Testis (tissue), 3 donors: Measurements from ENCODE around the gene RERE. TPM values are rescaled to one million over a fixed set of nuclear protein-coding genes. Genes with fewer than 3 reads are reported as not detected.
"Not testable (repeated sequence)": the region's sequence is repeated elsewhere in the genome, so short reads cannot be mapped to it uniquely, and the experiment has no call there.

Source experiments
- DNase-seq: peaks from one replicate; pipeline ENCODE4 v3.0.0-alpha.2; 2019
- H3K27ac ChIP-seq, 2 donors: fragments of 200-600 bp; sonication (generic); one replicate each; pipeline ENCODE4 v1.5.1; 2019
- H3K27me3 ChIP-seq: fragments of 200-600 bp; sonication (generic); one replicate; pipeline ENCODE4 v1.5.1; 2019
- H3K36me3 ChIP-seq: fragments of 200-600 bp; sonication (generic); one replicate; pipeline ENCODE4 v1.5.1; 2017; ENCODE audit warnings: low read depth; ENCODE audit errors: missing control alignments
- H3K4me1 ChIP-seq: fragments of 200-600 bp; sonication (generic); one replicate; pipeline ENCODE4 v1.5.1; 2019
- H3K4me3 ChIP-seq, 2 donors: fragments of 200-600 bp; sonication (generic); one replicate each; pipeline ENCODE4 v1.5.1; 2017 to 2019
- H3K9me3 ChIP-seq: fragments of 200-600 bp; sonication (generic); one replicate; pipeline ENCODE4 v1.5.1; 2017
- POLR2A ChIP-seq: fragments of 450-650 bp; IDR thresholded peaks from one replicate; pipeline ENCODE4 v1.6.1; 2017; ENCODE audit warnings: antibody characterized with exemption, mild to moderate bottlenecking, moderate library complexity
- WGBS, 2 donors: methylation state at CpG; one replicate each; pipeline ENCODE4 v1.1.5; 2018; 5-methylcytosine and 5-hydroxymethylcytosine counted together
- intact Hi-C: fragments of 100-400 bp; cut with DNase I; formaldehyde crosslinking; loops from one replicate; pipeline ENCODE4 v1.15.1; 2023; ENCODE audit warnings: low total_unique reads
- polyA plus RNA-seq: library from polyadenylated mRNA; stranded (reverse); fragments of 350-450 nt; fragmentation: Illumina TruSeq; extraction: RNeasy Lipid Tissue Mini Kit (QIAGEN cat#74804); gene quantifications from one replicate; pipeline ENCODE4 v1.2.3, GENCODE V29; 2014; ENCODE audit warnings: low read depth, low replicate concordance; ENCODE audit not compliant: insufficient read depth
- total RNA-seq, 2 donors: library from RNA; depleted of rRNA; stranded (reverse); fragments of >200 nt; gene quantifications; one replicate each; pipeline ENCODE4 v1.2.3, GENCODE V29; 2016
- TF ChIP-seq, protein P1 (sequence below), 3 experiments: fragments of 450-650 bp in 2 of 3; fragments of 200-600 bp in 1 of 3; sonication (generic) in 1 of 3; IDR thresholded peaks; one replicate each; pipeline ENCODE4 v1.5.1; 2016 to 2019; ENCODE audit warnings: antibody characterized with exemption in 3 of 3, mild to moderate bottlenecking in 2 of 3, moderate library complexity in 1 of 3

RERE gene
- total and polyA plus RNA-seq, 3 donors from 2014 or later, result 90.8 to 229 (median 203) TPM

DNA sequence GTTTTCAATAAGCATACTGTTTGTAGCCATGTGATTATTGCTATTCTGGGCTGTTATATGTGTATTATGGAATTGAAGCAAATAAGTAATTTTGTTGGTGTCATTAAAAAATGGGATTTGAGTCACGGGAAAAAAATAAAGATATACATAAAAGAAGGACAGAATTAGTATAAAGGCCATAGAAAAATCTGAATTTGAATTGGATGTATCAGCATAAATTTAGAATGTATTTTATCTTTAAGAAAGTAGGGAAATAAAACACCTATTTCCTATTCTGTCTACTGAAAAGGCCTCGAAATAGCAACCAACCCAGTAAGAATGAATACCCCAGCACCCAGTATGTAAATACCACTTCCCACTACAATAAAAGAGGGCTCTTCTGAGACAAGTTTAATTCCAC lies 313.6 kb downstream of the RERE start:
- Histone ChIP-seq H3K36me3 (no peaks in the 10 kb centered on the region), H3K9me3 (no peaks in the 10 kb centered on the region), H3K27me3 (no peaks in the 10 kb centered on the region), H3K27ac (no peak overlapping the region), H3K4me3 (no peak overlapping the region), H3K4me1 (peaks cover 5% of the 10 kb centered on the region)
- intact Hi-C loops, result no loop called here
- TF ChIP-seq, protein P1, sequence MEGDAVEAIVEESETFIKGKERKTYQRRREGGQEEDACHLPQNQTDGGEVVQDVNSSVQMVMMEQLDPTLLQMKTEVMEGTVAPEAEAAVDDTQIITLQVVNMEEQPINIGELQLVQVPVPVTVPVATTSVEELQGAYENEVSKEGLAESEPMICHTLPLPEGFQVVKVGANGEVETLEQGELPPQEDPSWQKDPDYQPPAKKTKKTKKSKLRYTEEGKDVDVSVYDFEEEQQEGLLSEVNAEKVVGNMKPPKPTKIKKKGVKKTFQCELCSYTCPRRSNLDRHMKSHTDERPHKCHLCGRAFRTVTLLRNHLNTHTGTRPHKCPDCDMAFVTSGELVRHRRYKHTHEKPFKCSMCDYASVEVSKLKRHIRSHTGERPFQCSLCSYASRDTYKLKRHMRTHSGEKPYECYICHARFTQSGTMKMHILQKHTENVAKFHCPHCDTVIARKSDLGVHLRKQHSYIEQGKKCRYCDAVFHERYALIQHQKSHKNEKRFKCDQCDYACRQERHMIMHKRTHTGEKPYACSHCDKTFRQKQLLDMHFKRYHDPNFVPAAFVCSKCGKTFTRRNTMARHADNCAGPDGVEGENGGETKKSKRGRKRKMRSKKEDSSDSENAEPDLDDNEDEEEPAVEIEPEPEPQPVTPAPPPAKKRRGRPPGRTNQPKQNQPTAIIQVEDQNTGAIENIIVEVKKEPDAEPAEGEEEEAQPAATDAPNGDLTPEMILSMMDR (IDR thresholded peaks at IDR 0.05), result no peak
- TF ChIP-seq POLR2A, result no peak
- DNase-seq, result no peak
- WGBS, 2 donors, result 93 to 95% methylated on average over 2 of the region's 2 CpGs

DNA sequence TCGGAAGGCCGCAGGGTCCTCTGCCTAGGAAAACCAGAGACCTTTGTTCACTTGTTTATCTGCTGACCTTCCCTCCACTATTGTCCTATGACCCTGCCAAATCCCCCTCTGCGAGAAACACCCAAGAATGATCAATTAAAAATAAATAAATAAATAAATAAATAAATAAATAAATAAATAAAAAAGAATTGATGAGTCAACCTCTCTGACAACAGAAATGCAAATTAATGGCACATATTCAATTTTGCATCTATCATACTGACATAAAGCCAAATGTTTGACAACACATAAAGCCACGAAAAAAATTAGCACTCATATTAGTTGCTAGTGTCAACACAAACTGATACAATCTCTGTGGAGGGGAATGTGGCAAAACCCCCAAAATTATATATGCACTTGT lies 314.5 kb downstream of the RERE start:
- H3K4me1 ChIP-seq, DNase-seq, H3K9me3 ChIP-seq, H3K27ac ChIP-seq, intact Hi-C loops, H3K36me3 ChIP-seq, H3K4me3 ChIP-seq, H3K27me3 ChIP-seq: not testable (repeated sequence)
- 68 to 85% methylated on average over 2 to 4 of the region's 4 CpGs for whole genome bisulfite sequencing, 2 donors

DNA sequence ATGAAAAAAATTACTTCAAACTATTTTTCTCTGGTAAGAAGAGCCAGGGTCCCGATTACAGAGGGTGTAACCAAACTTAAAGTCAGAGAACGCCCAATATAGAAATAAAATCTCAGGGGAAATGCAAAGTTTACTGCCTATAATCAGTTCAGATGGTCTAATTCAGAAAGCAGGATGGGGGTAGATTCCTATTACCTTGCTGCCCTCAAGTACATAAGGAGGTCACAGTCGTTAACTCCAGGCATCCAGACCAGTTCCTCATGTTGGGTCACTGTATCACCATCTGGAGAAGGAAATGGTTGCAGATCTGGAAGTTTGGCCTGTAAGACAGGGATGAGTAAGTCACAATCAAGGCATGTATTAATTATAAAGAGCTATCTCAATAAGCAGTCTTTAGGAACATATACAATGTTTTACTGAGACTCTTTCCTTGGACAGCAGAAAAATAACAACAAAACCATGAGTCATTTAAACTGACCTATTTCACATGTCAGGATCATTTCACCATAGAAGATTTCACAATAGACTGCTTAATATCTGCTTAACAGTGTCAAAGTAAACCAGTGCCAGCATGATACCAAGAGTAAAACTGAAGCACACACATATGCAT lies 320.1 kb downstream of the RERE start:
- Histone ChIP-seq H3K36me3 (no peaks in the 10 kb centered on the region), H3K4me1 (no peaks in the 10 kb centered on the region), H3K4me3 (no peak overlapping the region), H3K27ac (no peak overlapping the region), H3K9me3 (no peaks in the 10 kb centered on the region), H3K27me3 (no peaks in the 10 kb centered on the region)
- WGBS, 2 donors, result 81 to 90% methylated on average over 3 of the region's 3 CpGs
- no peak for DNase-seq
- TF ChIP-seq, protein P1 (IDR thresholded peaks at IDR 0.05), result no peak
- TF ChIP-seq POLR2A, result no peak
- intact Hi-C loops, result no loop called here

DNA sequence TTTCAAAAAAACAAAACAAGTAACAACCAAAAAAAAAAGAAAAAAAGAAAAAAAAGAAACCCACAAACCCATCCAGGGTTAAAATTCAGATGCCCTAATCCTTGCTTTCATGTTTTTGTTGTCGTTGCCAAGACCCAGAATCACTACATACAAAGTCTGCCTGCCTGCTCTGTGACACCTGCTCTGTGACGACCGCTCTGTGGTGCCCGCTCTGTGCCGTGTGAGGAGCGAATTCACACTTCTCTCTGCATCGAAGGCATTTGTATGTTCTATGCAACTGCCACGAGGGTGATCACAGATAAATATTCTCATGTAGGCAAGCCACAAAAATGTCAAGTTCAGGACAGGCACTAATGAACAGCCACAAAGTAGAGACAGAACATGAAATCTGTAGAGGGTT lies 321.0 kb downstream of the RERE start:
- TF ChIP-seq POLR2A, result no peak
- TF ChIP-seq, protein P1 (IDR thresholded peaks at IDR 0.05), result no peak
- intact Hi-C loops, result no loop called here
- H3K9me3 ChIP-seq, result no peaks in the 10 kb centered on the region
- no peaks in the 10 kb centered on the region for H3K27me3 ChIP-seq
- no peak overlapping the region for H3K27ac ChIP-seq
- no peaks in the 10 kb centered on the region for H3K4me1 ChIP-seq
- no peak for DNase-seq
- no peaks in the 10 kb centered on the region for H3K36me3 ChIP-seq
- 87 to 88% methylated on average over 8 of the region's 8 CpGs for WGBS, 2 donors
- no peak overlapping the region for H3K4me3 ChIP-seq

DNA sequence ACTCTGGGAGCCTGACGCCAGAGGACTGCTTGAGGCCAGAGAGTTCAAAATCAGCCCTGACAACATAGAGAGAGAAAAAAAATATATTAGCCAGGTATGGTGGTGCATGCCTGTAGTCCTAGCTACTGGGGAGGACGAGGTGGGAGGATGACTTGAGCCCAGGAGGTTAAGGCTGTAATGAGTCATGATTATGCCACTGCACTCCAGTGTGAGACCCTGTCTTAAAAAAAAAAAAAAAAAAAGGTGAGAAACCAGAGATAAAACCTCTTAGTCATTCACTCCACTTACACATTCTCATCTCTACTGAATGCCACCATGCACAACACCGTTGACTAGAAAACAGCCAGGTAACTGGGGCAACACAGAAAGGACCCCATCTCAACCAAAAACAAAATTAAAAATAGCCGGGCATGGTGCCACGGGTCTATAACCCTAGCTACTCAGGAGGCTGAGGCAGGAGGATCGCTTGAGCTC lies 321.5 kb downstream of the RERE start:
- Histone ChIP-seq H3K4me1 (no peaks in the 10 kb centered on the region), H3K9me3 (no peaks in the 10 kb centered on the region), H3K36me3 (no peaks in the 10 kb centered on the region), H3K27ac (no peak overlapping the region), H3K4me3 (no peak overlapping the region), H3K27me3 (no peaks in the 10 kb centered on the region)
- WGBS, 2 donors, result 88 to 91% methylated on average over 6 of the region's 6 CpGs
- TF ChIP-seq POLR2A, result no peak
- no peak for DNase-seq
- intact Hi-C loops, result no loop called here

DNA sequence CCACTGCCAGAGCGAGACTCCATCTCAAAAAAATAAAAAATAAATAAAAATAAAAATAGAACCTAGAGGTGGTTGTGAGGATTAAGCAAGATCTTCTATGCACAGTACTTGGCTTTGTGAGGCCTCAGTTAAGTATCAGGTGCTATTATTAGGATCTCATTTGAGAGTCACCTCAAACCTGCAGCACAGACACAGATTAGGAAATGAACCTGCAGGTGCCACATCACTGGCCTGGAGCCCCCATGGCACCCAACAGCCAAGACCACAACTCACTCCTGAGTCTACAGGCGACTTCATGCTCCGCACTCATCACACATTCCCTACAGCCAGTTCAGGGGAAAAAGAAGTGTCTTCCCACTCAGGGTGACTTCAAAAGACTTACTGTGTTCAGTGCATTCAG lies 322.8 kb downstream of the RERE start:
- no peaks in the 10 kb centered on the region for H3K4me1 ChIP-seq
- no peak overlapping the region for H3K27ac ChIP-seq
- H3K36me3 ChIP-seq, result no peaks in the 10 kb centered on the region
- no peaks in the 10 kb centered on the region for H3K9me3 ChIP-seq
- intact Hi-C loops, result no loop called here
- H3K27me3 ChIP-seq, result no peaks in the 10 kb centered on the region
- TF ChIP-seq, protein P1 (IDR thresholded peaks at IDR 0.05), result no peak
- TF ChIP-seq POLR2A, result no peak
- DNase-seq, result no peak
- H3K4me3 ChIP-seq, result no peak overlapping the region
- 98 to 100% methylated on average over 3 of the region's 3 CpGs for WGBS, 2 donors
